ENCODE results near the gene GNG7. TPM values are rescaled to one million over a fixed set of nuclear protein-coding genes. Genes with fewer than 3 reads are reported as not detected.

Gene GNG7
- polyA plus RNA-seq, 1 of the 3 experiments (the other 2 are of a cell fraction), result 2.2 TPM

GRCh38 chr19:2706251-2706650 is 3.8 kb upstream of the GNG7 start:
- Histone ChIP-seq H3K4me3 (ENCODE audit: low read depth in 2 of 2, low read length in 1 of 2) (no peak overlapping the region), H3K9me3 (no peaks in the 10 kb centered on the region), H3K4me1 (ENCODE audit: control insufficient read depth in 1 of 2, insufficient read depth in 2 of 2, low read depth in 1 of 2, low read length in 1 of 2) (peaks cover 0 to 5% of the 10 kb centered on the region in 2 experiments; a peak in 1 of 4 replicates), H3K36me3 (replicated peaks in 1 of 2; ENCODE audit: control insufficient read depth in 1 of 2, insufficient read depth in 2 of 2, low read length in 1 of 2) (no peaks in the 10 kb centered on the region), H2AFZ (ENCODE audit: low read depth) (no peak overlapping the region), H4K20me1 (ENCODE audit: insufficient read depth) (no peaks in the 10 kb centered on the region), H3F3A (replicated peaks; ENCODE audit: insufficient read depth) (no peaks in the 10 kb centered on the region), H3K27ac (ENCODE audit: low read depth in 2 of 2, low read length in 1 of 2) (no peak overlapping the region), H3K9me2 (no peaks in the 10 kb centered on the region), H3K27me3 (ENCODE audit: insufficient read depth) (no peaks in the 10 kb centered on the region; the same call in 1 of the 2 replicates), H3K9ac (no peak overlapping the region), H3K4me2 (no peak overlapping the region), H3K79me2 (ENCODE audit: insufficient read depth) (no peaks in the 10 kb centered on the region)
- ChIA-PET POLR2A (no interaction called here), CTCF (interaction anchor here (0.9 to 1.2 kb wide), 3 partner anchors 43 to 69 kb away, joined by 3 read pairs; no protein-coding TSS in a partner anchor)
- no peak for DNase-seq
- TF ChIP-seq SIN3A (IDR thresholded peaks at IDR 0.05; ENCODE audit: borderline replicate concordance, low read depth, low read length) (no peak), NRF1 (IDR thresholded peaks at IDR 0.05; ENCODE audit: low read depth, low read length) (no peak), ELF1 (IDR thresholded peaks at IDR 0.05) (no peak), PBX3 (IDR thresholded peaks at IDR 0.05) (no peak), POLR2AphosphoS5 (IDR thresholded peaks at IDR 0.05; ENCODE audit: low read depth, low read length) (no peak)
- 71% methylated on average over 5 of the region's 5 CpGs for WGBS (ENCODE audit: low lambda C conversion rate)

- peaks cover 0 to 5% of the 10 kb centered on the region in 2 experiments; a peak in 1 of 4 replicates for H3K4me1 ChIP-seq (ENCODE audit: control insufficient read depth in 1 of 2, insufficient read depth in 2 of 2, low read depth in 1 of 2, low read length in 1 of 2)
- TF ChIP-seq ZBTB33 (IDR thresholded peaks at IDR 0.05; ENCODE audit: borderline replicate concordance, low read depth) (no peak), SIN3A (IDR thresholded peaks at IDR 0.05; ENCODE audit: borderline replicate concordance, low read depth, low read length) (no peak), MXI1 (IDR thresholded peaks at IDR 0.05; ENCODE audit: low read depth, low read length) (no peak), YY1 (IDR thresholded peaks at IDR 0.05; ENCODE audit: low read depth) (no peak), RFX5 (IDR thresholded peaks at IDR 0.05; ENCODE audit: low read length) (no peak), PBX3 (IDR thresholded peaks at IDR 0.05) (no peak), CTCF (IDR thresholded peaks at IDR 0.05) (no peak), FOSL2 (IDR thresholded peaks at IDR 0.05; ENCODE audit: borderline replicate concordance, low read depth) (no peak), USF2 (IDR thresholded peaks at IDR 0.05; ENCODE audit: borderline replicate concordance, low read depth, low read length) (no peak), POLR2AphosphoS5 (IDR thresholded peaks at IDR 0.05; ENCODE audit: low read depth, low read length) (no peak), RCOR1 (IDR thresholded peaks at IDR 0.05; ENCODE audit: low read length) (no peak), USF1 (IDR thresholded peaks at IDR 0.05; ENCODE audit: borderline replicate concordance, low read depth) (no peak), ELF1 (IDR thresholded peaks at IDR 0.05) (no peak), RAD21 (IDR thresholded peaks at IDR 0.05; ENCODE audit: low read length) (no peak), MAX (IDR thresholded peaks at IDR 0.05; ENCODE audit: low read depth) (no peak), FOXJ3 (CRISPR knock-in tag; IDR thresholded peaks at IDR 0.05) (no peak)
- no peak overlapping the region for H2AFZ ChIP-seq (ENCODE audit: low read depth)
- no peaks in the 10 kb centered on the region for H3K36me3 ChIP-seq (replicated peaks in 1 of 2; ENCODE audit: control insufficient read depth in 1 of 2, insufficient read depth in 2 of 2, low read length in 1 of 2)
- no peak overlapping the region for H3K27ac ChIP-seq (ENCODE audit: low read depth in 2 of 2, low read length in 1 of 2)
- no peak overlapping the region for H3K9ac ChIP-seq
- DNase-seq, result no peak
- no peak overlapping the region for H3K4me2 ChIP-seq
- CTCF ChIA-PET, result interaction anchor here (1.3 to 2.4 kb wide), 3 partner anchors 14 to 66 kb away, joined by 4 to 6 read pairs (median 4); no protein-coding TSS in a partner anchor
- no peaks in the 10 kb centered on the region for H3F3A ChIP-seq (replicated peaks; ENCODE audit: insufficient read depth)
- H3K4me3 ChIP-seq (ENCODE audit: low read depth in 2 of 2, low read length in 1 of 2), result no peak overlapping the region
- H3K9me3 ChIP-seq, result no peaks in the 10 kb centered on the region
- no peaks in the 10 kb centered on the region for H3K9me2 ChIP-seq
- no peaks in the 10 kb centered on the region for H3K79me2 ChIP-seq (ENCODE audit: insufficient read depth)
- no peaks in the 10 kb centered on the region; the same call in 1 of the 2 replicates for H3K27me3 ChIP-seq (ENCODE audit: insufficient read depth)
- 76% methylated on average over 6 of the region's 6 CpGs for WGBS (ENCODE audit: low lambda C conversion rate)
- POLR2A ChIA-PET, result no interaction called here
- no peaks in the 10 kb centered on the region for H4K20me1 ChIP-seq (ENCODE audit: insufficient read depth)
Observed at GRCh38 chr19:2703691-2704216, 1.3 kb upstream of the GNG7 start.
